HCT116 (cell line): ENCODE data around the gene TYW5. TPM values are rescaled to one million over a fixed set of nuclear protein-coding genes. Genes with fewer than 3 reads are reported as not detected.

ENCODE experiments used
- ATAC-seq: fragments of 200-7000 bp; cut with Tn5 transposase; 2 replicates; pipeline ENCODE4 v1.9.1; 2020; ENCODE audit warnings: mild to moderate bottlenecking, moderate library complexity
- BruUV-seq: library from RNA; stranded (reverse); fragments of 400-500 nt; replicated peaks from 2 replicates; lab custom pipeline; 2021; lab: Mats Ljungman, UMichigan
- CTCF ChIA-PET: fragments of 300-600 bp; sonication (Branson Sonifier 250); formaldehyde crosslinking; loops from one replicate; lab custom pipeline; 2021; ENCODE audit warnings: antibody characterized with exemption; lab: Charles Lee
- POLR2A ChIA-PET: fragments of 300-600, 350-600 bp; sonication (Branson Sonifier 250); formaldehyde crosslinking; loops from one replicate; lab custom pipeline; 2021; ENCODE audit warnings: antibody characterized with exemption; lab: Charles Lee
- RAD21 ChIA-PET, 2 experiments: fragments of 300-600 bp; sonication (Branson Sonifier 250); formaldehyde crosslinking; loops; one replicate each; lab custom pipeline; 2023; ENCODE audit warnings: low total read pairs in 2 of 2; ENCODE audit not compliant: uncharacterized antibody in 2 of 2, unreplicated experiment in 2 of 2, low non-redundant PET in 1 of 2; lab: Charles Lee
- DNase-seq: peaks from one replicate; pipeline ENCODE4 v3.0.0-alpha.2; 2010; ENCODE audit warnings: low read depth, low spot score
- H2AFZ ChIP-seq: fragments of 200-600 bp; shearing (Covaris generic), sonication (generic); 2 replicates; pipeline ENCODE4 v1.6.1; 2017; ENCODE audit warnings: low read depth, mixed run types, mixed read lengths, antibody characterized with exemption, low read length; ENCODE audit not compliant: poor library complexity, severe bottlenecking
- H3K27ac ChIP-seq: 2 replicates; pipeline ENCODE4 v1.5.1; 2012; ENCODE audit warnings: low read depth, low read length
- H3K27me3 ChIP-seq: fragments of 200-600 bp; sonication (generic); 2 replicates; pipeline ENCODE4 v1.6.1; 2016; ENCODE audit warnings: mixed run types, low read length, mixed read lengths; ENCODE audit not compliant: insufficient read depth
- H3K36me3 ChIP-seq, 2 experiments: fragments of 200-500 bp in 1 of 2; fragments of 200-600 bp in 1 of 2; sonication (Bioruptor generic) in 1 of 2; sonication (generic) in 1 of 2; 2 replicates each; pipeline versions ENCODE4 v1.5.1 to v1.6.1; 2014 to 2016; ENCODE audit warnings: low read length in 2 of 2, inconsistent platforms in 1 of 2, mixed read lengths in 1 of 2, mixed run types in 1 of 2; ENCODE audit not compliant: insufficient read depth in 2 of 2, control insufficient read depth in 1 of 2
- H3K4me1 ChIP-seq, 2 experiments: fragments of 200-600 bp in 1 of 2; sonication (generic) in 1 of 2; 2 replicates each; pipeline versions ENCODE4 v1.5.1 to v1.6.1; 2012 to 2017; ENCODE audit warnings: low read length in 2 of 2, inconsistent platforms in 1 of 2, mild to moderate bottlenecking in 1 of 2, mixed read lengths in 1 of 2, mixed run types in 1 of 2, moderate library complexity in 1 of 2; ENCODE audit not compliant: insufficient read depth in 2 of 2, control insufficient read depth in 1 of 2
- H3K4me2 ChIP-seq: fragments of 200-600 bp; sonication (generic); 2 replicates; pipeline ENCODE4 v1.6.1; 2017; ENCODE audit warnings: mixed run types, low read length, mixed read lengths
- H3K4me3 ChIP-seq, 2 experiments: fragments of 200-600 bp in 1 of 2; sonication (generic) in 1 of 2; replicated peaks in 1 of 2; 2 replicates each; pipeline ENCODE4 v1.5.1; 2011 to 2016; ENCODE audit warnings: low read length in 2 of 2, control low read depth in 1 of 2, low read depth in 1 of 2, mild to moderate bottlenecking in 1 of 2, mixed read lengths in 1 of 2, mixed run types in 1 of 2
- H3K79me2 ChIP-seq: fragments of 200-600 bp; sonication (generic); 2 replicates; pipeline ENCODE4 v1.6.1; 2017; ENCODE audit warnings: mild to moderate bottlenecking, mixed run types, low read length, moderate library complexity, mixed read lengths; ENCODE audit not compliant: insufficient read depth
- H3K9ac ChIP-seq: fragments of 200-600 bp; sonication (generic); 2 replicates; pipeline ENCODE4 v1.6.1; 2016; ENCODE audit warnings: low read length, mixed read lengths
- H3K9me2 ChIP-seq: fragments of 200-600 bp; sonication (generic), shearing (Covaris generic); 2 replicates; pipeline ENCODE4 v1.6.1; 2017; ENCODE audit warnings: mixed run types, mild to moderate bottlenecking, moderate library complexity; ENCODE audit not compliant: insufficient read depth
- H3K9me3 ChIP-seq, 2 experiments: fragments of 200-500 bp in 1 of 2; fragments of 200-600 bp in 1 of 2; sonication (Bioruptor generic) in 1 of 2; sonication (generic) in 1 of 2; 2 replicates each; pipeline ENCODE4 v1.6.1; 2014 to 2017; ENCODE audit warnings: low read length in 2 of 2, mixed read lengths in 2 of 2, inconsistent platforms in 1 of 2, low read depth in 1 of 2, mild to moderate bottlenecking in 1 of 2, mixed run types in 1 of 2, moderate library complexity in 1 of 2; ENCODE audit not compliant: control insufficient read depth in 1 of 2, insufficient read depth in 1 of 2
- H4K20me1 ChIP-seq: fragments of 200-600 bp; sonication (generic), shearing (Covaris generic); 2 replicates; pipeline ENCODE4 v1.6.1; 2017; ENCODE audit warnings: mixed run types, mild to moderate bottlenecking, moderate library complexity; ENCODE audit not compliant: insufficient read depth
- CTCF ChIP-seq, 3 experiments: fragments of 200-600 bp in 1 of 3; sonication (generic) in 1 of 3; IDR thresholded peaks in 2 of 3; conservative IDR thresholded peaks in 1 of 3; 2 replicates each; pipeline ENCODE4 v1.5.1; 2012 to 2017; ENCODE audit warnings: low read depth in 2 of 3, low read length in 2 of 3, antibody characterized with exemption in 1 of 3, borderline replicate concordance in 1 of 3, control low read depth in 1 of 3, mild to moderate bottlenecking in 1 of 3, mixed read lengths in 1 of 3, mixed run types in 1 of 3, moderate library complexity in 1 of 3; ENCODE audit not compliant: insufficient read depth in 1 of 3
- EGR1 ChIP-seq: IDR thresholded peaks from 2 replicates; pipeline ENCODE4 v1.6.1; 2012; ENCODE audit warnings: low read depth
- EZH2phosphoT487 ChIP-seq: fragments of 200-600 bp; IDR thresholded peaks from 2 replicates; pipeline ENCODE4 v1.6.1; 2018; ENCODE audit warnings: antibody characterized with exemption, borderline replicate concordance
- FOSL1 ChIP-seq: IDR thresholded peaks from 2 replicates; pipeline ENCODE4 v1.6.1; 2012; ENCODE audit warnings: low read depth
- JUND ChIP-seq: IDR thresholded peaks from 2 replicates; pipeline ENCODE4 v1.6.1; 2012
- POLR2A ChIP-seq: IDR thresholded peaks from 2 replicates; pipeline ENCODE4 v1.7.0; 2011; ENCODE audit warnings: borderline replicate concordance; ENCODE audit not compliant: insufficient read depth, insufficient read length; ENCODE audit errors: extremely low read depth
- SP1 ChIP-seq: IDR thresholded peaks from 2 replicates; pipeline ENCODE4 v1.6.1; 2012; ENCODE audit warnings: low read depth
- SRF ChIP-seq: IDR thresholded peaks from 2 replicates; pipeline ENCODE4 v1.6.1; 2012; ENCODE audit warnings: low read depth
- YY1 ChIP-seq: IDR thresholded peaks from 2 replicates; pipeline ENCODE4 v1.6.1; 2011; ENCODE audit warnings: low read length, low read depth, moderate library complexity, mild to moderate bottlenecking; ENCODE audit not compliant: insufficient replicate concordance; ENCODE audit errors: extremely low read depth
- ZFX ChIP-seq: fragments of 450-650 bp; IDR thresholded peaks from 2 replicates; pipeline ENCODE4 v1.6.1; 2017
- ZNF274 ChIP-seq: fragments of 200-500 bp; sonication (Bioruptor generic); IDR thresholded peaks from 2 replicates; pipeline ENCODE4 v1.6.1; 2014; ENCODE audit warnings: mild to moderate bottlenecking, low read depth, low read length, inconsistent platforms
- intact Hi-C: fragments of 100-400 bp; cut with micrococcal nuclease; formaldehyde crosslinking; loops from 2 replicates; pipeline ENCODE4 v1.10.0; 2022
- total RNA-seq: library from RNA; stranded (reverse); gene quantifications from one replicate; pipeline ENCODE4 v1.2.1, GENCODE V29; 2021; ENCODE audit not compliant: unreplicated experiment
- TF ChIP-seq, protein P1 (sequence below): IDR thresholded peaks from 2 replicates; pipeline ENCODE4 v1.6.1; 2012
- TF ChIP-seq, protein P2 (sequence below): IDR thresholded peaks from 2 replicates; pipeline ENCODE4 v1.6.1; 2011; ENCODE audit warnings: mild to moderate bottlenecking, low read length, moderate library complexity; ENCODE audit not compliant: insufficient replicate concordance; ENCODE audit errors: extremely low read depth

The TYW5 gene
- total RNA-seq, 1 experiment from 2014 or later, result 7.7 TPM

DNA sequence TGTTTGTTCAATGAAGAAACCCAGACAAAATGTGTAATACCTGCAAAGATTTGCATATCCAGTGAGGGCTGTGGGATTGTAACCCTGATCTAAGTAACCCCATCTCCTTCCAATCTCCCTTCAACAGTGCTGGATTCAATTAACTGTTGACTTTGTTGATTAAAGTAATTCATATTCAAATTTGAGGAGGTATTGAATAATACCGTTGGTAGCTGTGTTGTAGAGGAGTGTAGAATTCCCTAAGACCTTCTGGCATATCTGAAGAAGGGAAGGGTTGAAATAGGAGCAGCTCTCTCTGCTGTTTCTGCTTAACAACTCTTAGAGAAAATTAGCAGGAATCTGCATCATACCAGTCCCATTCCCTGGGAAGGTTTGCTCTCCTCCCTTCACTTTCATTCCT, 28.2 kb upstream of the TYW5 start (continued):
- TF ChIP-seq EZH2phosphoT487 (no peak), JUND (no peak), ZFX (no peak), YY1 (no peak), CTCF (IDR thresholded peaks at IDR 0.05 in 2 of 3, conservative IDR thresholded peaks at IDR 0.05 in 1 of 3; ENCODE audit: borderline replicate concordance in 1 of 3, insufficient read depth in 1 of 3, low read depth in 2 of 3, low read length in 2 of 3) (no peak), SRF (no peak), POLR2A (no peak)
- TF ChIP-seq, protein P1, sequence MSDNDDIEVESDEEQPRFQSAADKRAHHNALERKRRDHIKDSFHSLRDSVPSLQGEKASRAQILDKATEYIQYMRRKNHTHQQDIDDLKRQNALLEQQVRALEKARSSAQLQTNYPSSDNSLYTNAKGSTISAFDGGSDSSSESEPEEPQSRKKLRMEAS, result no peak

- H4K20me1 ChIP-seq, result no peaks in the 10 kb centered on the region
- no peaks in the 10 kb centered on the region for H3K27me3 ChIP-seq
- H3K4me1 ChIP-seq, result peaks cover 10 to 32% of the 10 kb centered on the region in 2 experiments
- ChIA-PET RAD21 (no interaction called here), POLR2A (no interaction called here), CTCF (no interaction called here)
- ATAC-seq (no peak), DNase-seq (no peak)
- H3K27ac ChIP-seq, result no peak overlapping the region
- H3K4me2 ChIP-seq, result no peak overlapping the region
- H3K9me3 ChIP-seq, result no peaks in the 10 kb centered on the region
- no peaks in the 10 kb centered on the region for H3K36me3 ChIP-seq
- H3K4me3 ChIP-seq, result no peak overlapping the region
- H3K9me2 ChIP-seq, result no peaks in the 10 kb centered on the region
- intact Hi-C loops, result no loop called here
- no peak overlapping the region for H2AFZ ChIP-seq
- no TSS peak for BruUV-seq
- H3K9ac ChIP-seq, result no peak overlapping the region
- H3K79me2 ChIP-seq, result no peaks in the 10 kb centered on the region
- TF ChIP-seq CTCF (IDR thresholded peaks at IDR 0.05 in 2 of 3, conservative IDR thresholded peaks at IDR 0.05 in 1 of 3; ENCODE audit: borderline replicate concordance in 1 of 3, insufficient read depth in 1 of 3, low read depth in 2 of 3, low read length in 2 of 3) (no peak), SRF (no peak), EGR1 (no peak), EZH2phosphoT487 (no peak), SP1 (no peak), POLR2A (no peak), JUND (no peak), FOSL1 (no peak), ZNF274 (no peak)
- TF ChIP-seq, protein P2, sequence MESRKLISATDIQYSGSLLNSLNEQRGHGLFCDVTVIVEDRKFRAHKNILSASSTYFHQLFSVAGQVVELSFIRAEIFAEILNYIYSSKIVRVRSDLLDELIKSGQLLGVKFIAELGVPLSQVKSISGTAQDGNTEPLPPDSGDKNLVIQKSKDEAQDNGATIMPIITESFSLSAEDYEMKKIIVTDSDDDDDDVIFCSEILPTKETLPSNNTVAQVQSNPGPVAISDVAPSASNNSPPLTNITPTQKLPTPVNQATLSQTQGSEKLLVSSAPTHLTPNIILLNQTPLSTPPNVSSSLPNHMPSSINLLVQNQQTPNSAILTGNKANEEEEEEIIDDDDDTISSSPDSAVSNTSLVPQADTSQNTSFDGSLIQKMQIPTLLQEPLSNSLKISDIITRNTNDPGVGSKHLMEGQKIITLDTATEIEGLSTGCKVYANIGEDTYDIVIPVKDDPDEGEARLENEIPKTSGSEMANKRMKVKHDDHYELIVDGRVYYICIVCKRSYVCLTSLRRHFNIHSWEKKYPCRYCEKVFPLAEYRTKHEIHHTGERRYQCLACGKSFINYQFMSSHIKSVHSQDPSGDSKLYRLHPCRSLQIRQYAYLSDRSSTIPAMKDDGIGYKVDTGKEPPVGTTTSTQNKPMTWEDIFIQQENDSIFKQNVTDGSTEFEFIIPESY, result no peak
- TF ChIP-seq, protein P1, result no peak
These were observed 27.0 kb upstream of the TYW5 start for GRCh38 chr2:199982126-199982843.
